ENCODE data around the gene C1RL.

C1RL gene

GRCh38 chr12:7092229-7092985, 16.6 kb downstream of the C1RL start, which contains the start of gene C1R:
C1R (minus strand) TSS chr12:7092445; CDS start chr12:7092388, 57 bp downstream.
- peak; percentile 19 to 38 for DNase-seq (ENCODE audit: low read depth in 2 of 2)

- DNase-seq (ENCODE audit: low read depth in 2 of 2), result no peak
These were observed 17.3 kb downstream of the C1RL start for GRCh38 chr12:7091660-7092228.

- DNase-seq (ENCODE audit: low read depth in 2 of 2), result no peak
These were observed 17.8 kb downstream of the C1RL start for GRCh38 chr12:7091171-7091570.

- DNase-seq (ENCODE audit: low read depth in 2 of 2), result no peak
These were observed 18.6 kb downstream of the C1RL start for GRCh38 chr12:7090222-7090998.

- no peak for DNase-seq (ENCODE audit: low read depth in 2 of 2)
These were observed 19.7 kb downstream of the C1RL start for GRCh38 chr12:7089196-7089871.

- DNase-seq (ENCODE audit: low read depth in 2 of 2), result no peak
These were observed 25.9 kb downstream of the C1RL start for GRCh38 chr12:7083125-7083524.

- DNase-seq (ENCODE audit: low read depth in 2 of 2), result no peak
These were observed 28.0 kb downstream of the C1RL start for GRCh38 chr12:7081037-7081436.

- no peak for DNase-seq (ENCODE audit: low read depth in 2 of 2)
These were observed 29.2 kb downstream of the C1RL start for GRCh38 chr12:7079826-7080125.

GRCh38 chr12:7078163-7078562, 30.9 kb downstream of the C1RL start:
- DNase-seq (ENCODE audit: low read depth in 2 of 2), result no peak

GRCh38 chr12:7076493-7076892, 32.5 kb downstream of the C1RL start:
- no peak for DNase-seq (ENCODE audit: low read depth in 2 of 2)

- no peak for DNase-seq (ENCODE audit: low read depth in 2 of 2)
These were observed 33.1 kb downstream of the C1RL start for GRCh38 chr12:7075939-7076338.

GRCh38 chr12:7075518-7075917, 33.5 kb downstream of the C1RL start:
- DNase-seq (ENCODE audit: low read depth in 2 of 2), result no peak

- DNase-seq (ENCODE audit: low read depth in 2 of 2), result no peak
These were observed 35.1 kb downstream of the C1RL start for GRCh38 chr12:7073946-7074345.

- DNase-seq (ENCODE audit: low read depth in 2 of 2), result no peak
These were observed 36.5 kb downstream of the C1RL start for GRCh38 chr12:7072554-7072953.

GRCh38 chr12:7072035-7072434, 37.0 kb downstream of the C1RL start:
- no peak for DNase-seq (ENCODE audit: low read depth in 2 of 2)

GRCh38 chr12:7069386-7069785, 39.6 kb downstream of the C1RL start:
- no peak for DNase-seq (ENCODE audit: low read depth in 2 of 2)

- no peak for DNase-seq (ENCODE audit: low read depth in 2 of 2)
These were observed 40.0 kb downstream of the C1RL start for GRCh38 chr12:7068994-7069346.

GRCh38 chr12:7068240-7068993, 40.6 kb downstream of the C1RL start:
- DNase-seq (ENCODE audit: low read depth in 2 of 2), result no peak

- DNase-seq (ENCODE audit: low read depth in 2 of 2), result no peak
These were observed 41.9 kb downstream of the C1RL start for GRCh38 chr12:7067096-7067495.

- DNase-seq (ENCODE audit: low read depth in 2 of 2), result no peak
These were observed 42.4 kb downstream of the C1RL start for GRCh38 chr12:7066596-7066995.

- no peak for DNase-seq (ENCODE audit: low read depth in 2 of 2)
These were observed 43.9 kb downstream of the C1RL start for GRCh38 chr12:7065073-7065623.

Data from activated CD8-positive, alpha-beta memory T cell treated with anti-CD3 and anti-CD28 coated beads for 4 hours (primary cell).